Measurements from ENCODE around the gene ZNF615. TPM values are rescaled to one million over a fixed set of nuclear protein-coding genes. Genes with fewer than 3 reads are reported as not detected.

The ZNF615 gene
- total RNA-seq, 1 donor from 2014 or later: 13.5 TPM

GRCh38 chr19:52022193-52022592 is 14.2 kb upstream of the ZNF615 start:
- no peak for DNase-seq (ENCODE audit: low spot score)
- TF ChIP-seq CTCF (IDR thresholded peaks at IDR 0.05; ENCODE audit: unreplicated experiment): no peak
- Mint-ChIP-seq H3K27me3 (ENCODE audit: unreplicated experiment) (no peaks in the 10 kb centered on the region), H3K9me3 (ENCODE audit: unreplicated experiment) (no peaks in the 10 kb centered on the region), H3K27ac (ENCODE audit: unreplicated experiment) (no peak overlapping the region), H3K4me1 (ENCODE audit: unreplicated experiment) (peaks cover 11% of the 10 kb centered on the region), H3K4me3 (ENCODE audit: unreplicated experiment) (peak overlapping the region; percentile 1), H3K36me3 (ENCODE audit: low read depth, unreplicated experiment) (peaks cover 56% of the 10 kb centered on the region)

GRCh38 chr19:52020506-52020905 is 12.5 kb upstream of the ZNF615 start:
- TF ChIP-seq CTCF (IDR thresholded peaks at IDR 0.05; ENCODE audit: unreplicated experiment): no peak
- H3K9me3 Mint-ChIP-seq (ENCODE audit: unreplicated experiment): no peaks in the 10 kb centered on the region
- no peaks in the 10 kb centered on the region for H3K27me3 Mint-ChIP-seq (ENCODE audit: unreplicated experiment)
- DNase-seq (ENCODE audit: low spot score): no peak
- peak overlapping the region; percentile 7 for H3K4me3 Mint-ChIP-seq (ENCODE audit: unreplicated experiment)
- no peak overlapping the region for H3K27ac Mint-ChIP-seq (ENCODE audit: unreplicated experiment)
- no peaks in the 10 kb centered on the region for H3K4me1 Mint-ChIP-seq (ENCODE audit: unreplicated experiment)
- H3K36me3 Mint-ChIP-seq (ENCODE audit: low read depth, unreplicated experiment): peaks cover 67% of the 10 kb centered on the region

- Mint-ChIP-seq H3K36me3 (ENCODE audit: low read depth, unreplicated experiment) (peaks cover 26% of the 10 kb centered on the region), H3K4me1 (ENCODE audit: unreplicated experiment) (peaks cover 11% of the 10 kb centered on the region), H3K4me3 (ENCODE audit: unreplicated experiment) (no peak overlapping the region), H3K27me3 (ENCODE audit: unreplicated experiment) (peaks cover 4% of the 10 kb centered on the region), H3K9me3 (ENCODE audit: unreplicated experiment) (no peaks in the 10 kb centered on the region), H3K27ac (ENCODE audit: unreplicated experiment) (no peak overlapping the region)
- no peak for TF ChIP-seq CTCF (IDR thresholded peaks at IDR 0.05; ENCODE audit: unreplicated experiment)
- no peak for DNase-seq (ENCODE audit: low spot score)
Measured at GRCh38 chr19:52010674-52011073, 2.7 kb upstream of the ZNF615 start.

GRCh38 chr19:52007451-52007805 is 583 bp downstream of the ZNF615 start:
- H3K36me3 Mint-ChIP-seq (ENCODE audit: low read depth, unreplicated experiment): peaks cover 24% of the 10 kb centered on the region
- peaks cover 11% of the 10 kb centered on the region for H3K4me1 Mint-ChIP-seq (ENCODE audit: unreplicated experiment)
- H3K9me3 Mint-ChIP-seq (ENCODE audit: unreplicated experiment): no peaks in the 10 kb centered on the region
- no peak for TF ChIP-seq CTCF (IDR thresholded peaks at IDR 0.05; ENCODE audit: unreplicated experiment)
- H3K4me3 Mint-ChIP-seq (ENCODE audit: unreplicated experiment): peak overlapping the region; percentile 99
- peak overlapping the region; percentile 95 for H3K27ac Mint-ChIP-seq (ENCODE audit: unreplicated experiment)
- peak; percentile 18 for DNase-seq (ENCODE audit: low spot score)
- H3K27me3 Mint-ChIP-seq (ENCODE audit: unreplicated experiment): peaks cover 4% of the 10 kb centered on the region

DNA sequence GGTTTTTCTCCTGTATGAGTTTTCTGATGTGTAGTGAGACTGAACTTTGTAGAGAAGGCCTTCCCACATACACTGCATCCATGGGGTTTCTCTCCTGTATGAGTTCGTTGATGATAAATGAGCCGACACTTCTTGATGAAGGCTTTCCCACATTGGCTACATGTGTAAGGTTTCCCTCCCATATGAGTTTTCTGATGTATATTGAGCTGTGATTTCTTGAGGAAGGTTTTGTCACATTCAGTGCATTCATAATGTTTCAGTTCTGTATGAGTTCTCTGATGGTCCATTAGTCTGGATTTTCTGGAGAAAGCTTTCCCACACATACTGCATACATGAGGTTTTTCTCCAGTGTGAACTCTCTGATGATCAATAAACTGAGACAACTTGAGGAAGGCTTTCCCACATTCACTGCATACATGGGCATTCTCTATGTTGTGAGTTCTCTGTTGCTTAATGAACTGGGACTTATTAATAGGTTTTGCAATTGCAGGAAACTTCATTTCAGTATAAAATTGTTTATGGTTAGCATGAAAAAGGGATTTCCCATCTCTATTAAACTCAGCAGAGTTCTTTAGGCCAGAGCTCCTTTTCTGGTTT is 13.9 kb downstream of the ZNF615 start:
- Mint-ChIP-seq H3K27ac (ENCODE audit: unreplicated experiment) (no peak overlapping the region), H3K36me3 (ENCODE audit: low read depth, unreplicated experiment) (peaks cover 84% of the 10 kb centered on the region), H3K4me1 (ENCODE audit: unreplicated experiment) (no peaks in the 10 kb centered on the region), H3K27me3 (ENCODE audit: unreplicated experiment) (peaks cover 3% of the 10 kb centered on the region), H3K9me3 (ENCODE audit: unreplicated experiment) (peaks cover 56% of the 10 kb centered on the region), H3K4me3 (ENCODE audit: unreplicated experiment) (peak overlapping the region; percentile 77)
- no peak for TF ChIP-seq CTCF (IDR thresholded peaks at IDR 0.05; ENCODE audit: unreplicated experiment)
- DNase-seq (ENCODE audit: low spot score): no peak
